Motor neuron (in vitro differentiated cells): ENCODE results near the gene ETS1. TPM values are rescaled to one million over a fixed set of nuclear protein-coding genes. Genes with fewer than 3 reads are reported as not detected.
A peak's percentile ranks its signal among the peaks of the same experiment; 100 is the strongest.

Experiments used
- ATAC-seq, 8 experiments: fragments of 200-7000 bp; cut with Tn5 transposase; replicated peaks in 6 of 8; 2 replicates each; pipeline ENCODE4 v1.8.0; 2021; ENCODE audit warnings: mild to moderate bottlenecking in 8 of 8, moderate library complexity in 8 of 8
- H3K27ac ChIP-seq, 2 donors: fragments of 250-450 bp; sonication (Bioruptor Pico); 2 replicates each; pipeline ENCODE4 v1.9.0; 2021; ENCODE audit warnings: antibody characterized with exemption in 2 of 2, mild to moderate bottlenecking in 2 of 2, moderate library complexity in 1 of 2
- H3K4me1 ChIP-seq, 2 donors: fragments of 250-450 bp; sonication (Bioruptor Pico); replicated peaks in 1 of 2; 2 replicates each; pipeline ENCODE4 v1.6.1; 2021; ENCODE audit warnings: antibody characterized with exemption in 2 of 2, mild to moderate bottlenecking in 2 of 2, moderate library complexity in 1 of 2
- H3K4me3 ChIP-seq, 5 donors: fragments of 250-450 bp; sonication (Bioruptor Pico); 2 replicates each; pipeline ENCODE4 v1.9.0; 2021; ENCODE audit warnings: antibody characterized with exemption in 5 of 5, mild to moderate bottlenecking in 5 of 5, moderate library complexity in 4 of 5
- WGBS, 10 experiments: fragments of 450-650 bp; shearing (Covaris generic); methylation state at CpG; one replicate each; pipeline ENCODE4 v1.0.0; 2022; 5-methylcytosine and 5-hydroxymethylcytosine counted together
- in situ Hi-C, 9 experiments: fragments of 400-800 bp; cut with MboI; loops; one replicate each; pipeline ENCODE4 v1.15.0; 2021; ENCODE audit warnings: low sequenced_read_pairs in 9 of 9, low pct_unique_long_range_greater_than_20kb in 2 of 9; ENCODE audit not compliant: unreplicated experiment in 9 of 9
- total RNA-seq, 8 experiments: library from RNA; unstranded; fragments of 300-600 nt; gene quantifications; 2 replicates each; pipeline versions ENCODE4 v1.2.3 to v1.2.4, GENCODE V29; 2022

The ETS1 gene
- total RNA-seq, 8 experiments from 2014 or later, result 0.11 to 18.4 (median 3.4) TPM

GRCh38 chr11:128479144-128479543 is 108.2 kb downstream of the ETS1 start:
- no peak overlapping the region for H3K4me3 ChIP-seq
- in situ Hi-C loops, result no loop called here
- no peak for ATAC-seq
- no peak overlapping the region for H3K27ac ChIP-seq
- H3K4me1 ChIP-seq, result peaks cover 0 to 5% of the 10 kb centered on the region in 2 donors

GRCh38 chr11:128478305-128478704 is 109.1 kb downstream of the ETS1 start:
- in situ Hi-C loops, result no loop called here
- H3K4me3 ChIP-seq, result no peak overlapping the region
- H3K4me1 ChIP-seq, result peaks cover 0 to 5% of the 10 kb centered on the region in 2 donors
- no peak overlapping the region for H3K27ac ChIP-seq
- ATAC-seq, result no peak

- 60 to 100% (median 100%) methylated on average over 1 of the region's 1 CpG; no CpG with 5 or more reads in 1 of the 10 experiments for WGBS, 10 experiments
- H3K4me1 ChIP-seq, result peaks cover 0 to 5% of the 10 kb centered on the region in 2 donors
- no peak overlapping the region for H3K4me3 ChIP-seq
- H3K27ac ChIP-seq, result no peak overlapping the region
- in situ Hi-C loops, result no loop called here
- no peak for ATAC-seq
Measured at GRCh38 chr11:128477811-128478210, 109.5 kb downstream of the ETS1 start.

GRCh38 chr11:128477278-128477677 is 110.1 kb downstream of the ETS1 start:
- Histone ChIP-seq H3K4me1 (peaks cover 0 to 5% of the 10 kb centered on the region in 2 donors), H3K4me3 (no peak overlapping the region), H3K27ac (no peak overlapping the region)
- peak in 3 of 8 experiments; percentile 45 to 85 (median 52) for ATAC-seq
- in situ Hi-C loops, result no loop called here
- 37 to 100% (median 85%) methylated on average over 1 to 3 of the region's 3 CpGs; no CpG with 5 or more reads in 5 of the 10 experiments for WGBS, 10 experiments

- Histone ChIP-seq H3K4me1 (peaks cover 0 to 5% of the 10 kb centered on the region in 2 donors), H3K27ac (no peak overlapping the region), H3K4me3 (no peak overlapping the region)
- in situ Hi-C loops, result no loop called here
- WGBS, 10 experiments, result 78 to 100% (median 95%) methylated on average over 1 to 7 of the region's 7 CpGs
- no peak for ATAC-seq
Measured at GRCh38 chr11:128476729-128477128, 110.6 kb downstream of the ETS1 start.

- Histone ChIP-seq H3K4me3 (no peak overlapping the region), H3K4me1 (peaks cover 0 to 5% of the 10 kb centered on the region in 2 donors), H3K27ac (no peak overlapping the region)
- WGBS, 10 experiments, result 17 to 100% (median 50%) methylated on average over 1 of the region's 1 CpG; no CpG with 5 or more reads in 6 of the 10 experiments
- in situ Hi-C loops, result no loop called here
- ATAC-seq, result peak in 1 of 8 experiments; percentile 20
Measured at GRCh38 chr11:128476049-128476448, 111.3 kb downstream of the ETS1 start.

- peak in 1 of 8 experiments; percentile 13 for ATAC-seq
- in situ Hi-C loops, result loop anchor here in 1 of 9 experiments (25.0 kb wide), 1 partner anchor 187 kb away; no protein-coding TSS in a partner anchor
- Histone ChIP-seq H3K4me1 (peaks cover 0 to 5% of the 10 kb centered on the region in 2 donors), H3K4me3 (no peak overlapping the region), H3K27ac (no peak overlapping the region)
- WGBS, 10 experiments, result 15 to 83% (median 67%) methylated on average over 2 to 8 of the region's 8 CpGs
Measured at GRCh38 chr11:128474036-128474874, 113.1 kb downstream of the ETS1 start.

- in situ Hi-C loops, result loop anchor here in 1 of 9 experiments (25.0 kb wide), 1 partner anchor 186 kb away; no protein-coding TSS in a partner anchor
- H3K27ac ChIP-seq, result no peak overlapping the region
- peaks cover 0 to 5% of the 10 kb centered on the region in 2 donors for H3K4me1 ChIP-seq
- ATAC-seq, result peak in 2 of 8 experiments; percentile 45 to 69
- 57 to 100% (median 91%) methylated on average over 1 to 4 of the region's 4 CpGs; no CpG with 5 or more reads in 4 of the 10 experiments for WGBS, 10 experiments
- no peak overlapping the region for H3K4me3 ChIP-seq
Measured at GRCh38 chr11:128473636-128474035, 113.7 kb downstream of the ETS1 start.

GRCh38 chr11:128472128-128473089 is 114.9 kb downstream of the ETS1 start:
- WGBS, 10 experiments, result 60 to 100% (median 78%) methylated on average over 2 to 9 of the region's 11 CpGs
- no peak overlapping the region for H3K27ac ChIP-seq

GRCh38 chr11:128471138-128471661 is 116.2 kb downstream of the ETS1 start:
- in situ Hi-C loops, result loop anchor here in 1 of 9 experiments (25.0 kb wide), 1 partner anchor 184 kb away; no protein-coding TSS in a partner anchor
- no peak for ATAC-seq
- 90 to 100% (median 100%) methylated on average over 1 to 2 of the region's 3 CpGs; no CpG with 5 or more reads in 2 of the 10 experiments for WGBS, 10 experiments
- H3K4me3 ChIP-seq, result no peak overlapping the region
- H3K4me1 ChIP-seq, result no peaks in the 10 kb centered on the region
- H3K27ac ChIP-seq, result no peak overlapping the region

More at GRCh38 chr11:128472128-128473089, 114.9 kb downstream of the ETS1 start:
- Histone ChIP-seq H3K4me3 (no peak overlapping the region), H3K4me1 (peaks cover 0 to 5% of the 10 kb centered on the region in 2 donors)
- ATAC-seq, result no peak
- in situ Hi-C loops, result loop anchor here in 1 of 9 experiments (25.0 kb wide), 1 partner anchor 185 kb away; no protein-coding TSS in a partner anchor

- Histone ChIP-seq H3K4me1 (no peaks in the 10 kb centered on the region), H3K27ac (no peak overlapping the region), H3K4me3 (no peak overlapping the region)
- in situ Hi-C loops, result loop anchor here in 1 of 9 experiments (25.0 kb wide), 1 partner anchor 183 kb away; no protein-coding TSS in a partner anchor
- WGBS, 10 experiments, result 9 to 84% (median 61%) methylated on average over 2 to 5 of the region's 5 CpGs
- peak in 2 of 8 experiments; percentile 5 to 80 for ATAC-seq
Measured at GRCh38 chr11:128470081-128470480, 117.3 kb downstream of the ETS1 start.

- Histone ChIP-seq H3K27ac (no peak overlapping the region), H3K4me1 (no peaks in the 10 kb centered on the region), H3K4me3 (no peak overlapping the region)
- 54 to 100% (median 94%) methylated on average over 1 to 4 of the region's 4 CpGs; no CpG with 5 or more reads in 5 of the 10 experiments for WGBS, 10 experiments
- ATAC-seq, result no peak
- in situ Hi-C loops, result loop anchor here in 1 of 9 experiments (25.0 kb wide), 1 partner anchor 182 kb away; no protein-coding TSS in a partner anchor
Measured at GRCh38 chr11:128469220-128469619, 118.1 kb downstream of the ETS1 start.
